Limb (tissue), 2 donors: ENCODE results near the gene TPT1.
"Not testable (repeated sequence)": the region's sequence is repeated elsewhere in the genome, so short reads cannot be mapped to it uniquely, and the experiment has no call there.

ENCODE experiments used
- DNase-seq, 2 donors: peaks; one replicate each; pipeline ENCODE4 v3.0.0-alpha.2; 2016; ENCODE audit errors: extremely low spot score in 2 of 2

TPT1 gene

DNA sequence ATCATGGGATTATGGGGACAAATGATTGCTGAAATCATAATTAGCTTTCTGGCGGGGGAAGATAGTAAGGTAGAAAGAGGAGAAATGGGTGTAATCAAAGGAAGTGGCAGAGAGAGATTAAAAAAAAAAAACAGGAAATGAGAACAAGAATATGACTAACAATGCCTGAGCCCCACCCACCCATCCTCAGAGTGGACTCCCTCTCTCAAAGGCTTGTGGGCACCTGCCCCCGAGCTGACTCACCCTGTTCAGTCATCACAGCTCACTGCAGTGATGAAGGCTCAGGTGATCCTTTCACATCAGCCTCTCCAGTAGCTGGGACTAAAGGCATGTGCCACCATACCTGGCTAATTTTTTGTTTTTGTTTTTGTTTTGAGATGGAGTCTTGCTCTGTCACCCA is 26.4 kb upstream of the TPT1 start:
- DNase-seq: no peak

- DNase-seq: no peak
These were observed 24.5 kb upstream of the TPT1 start for GRCh38 chr13:45365558-45365885.

GRCh38 chr13:45364876-45365557 is 24.0 kb upstream of the TPT1 start:
- no peak for DNase-seq

DNA sequence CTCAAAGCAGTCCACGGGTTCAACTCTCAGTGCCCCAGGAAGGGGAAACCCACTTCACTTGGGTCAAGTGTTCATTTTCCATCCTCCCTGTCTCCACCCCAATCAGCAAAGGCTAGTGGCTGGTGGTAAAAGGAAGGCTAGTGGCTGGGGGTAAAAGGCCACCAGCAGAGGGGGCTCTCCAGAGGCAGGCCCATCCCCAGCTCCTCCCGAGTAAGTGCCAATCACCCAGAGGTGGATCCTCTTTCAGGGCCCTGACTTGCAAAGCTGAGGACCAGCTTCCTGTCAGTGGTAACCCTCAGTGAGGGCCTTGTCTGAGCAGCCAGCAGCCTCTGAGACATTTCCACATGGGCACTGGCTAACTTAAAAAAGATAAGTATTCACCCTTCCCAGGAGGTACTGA is 22.0 kb upstream of the TPT1 start:
- DNase-seq: no peak

- DNase-seq: no peak
These were observed 20.7 kb upstream of the TPT1 start for GRCh38 chr13:45361596-45362206.

GRCh38 chr13:45356966-45357672 is 16.1 kb upstream of the TPT1 start:
- DNase-seq: no peak

DNA sequence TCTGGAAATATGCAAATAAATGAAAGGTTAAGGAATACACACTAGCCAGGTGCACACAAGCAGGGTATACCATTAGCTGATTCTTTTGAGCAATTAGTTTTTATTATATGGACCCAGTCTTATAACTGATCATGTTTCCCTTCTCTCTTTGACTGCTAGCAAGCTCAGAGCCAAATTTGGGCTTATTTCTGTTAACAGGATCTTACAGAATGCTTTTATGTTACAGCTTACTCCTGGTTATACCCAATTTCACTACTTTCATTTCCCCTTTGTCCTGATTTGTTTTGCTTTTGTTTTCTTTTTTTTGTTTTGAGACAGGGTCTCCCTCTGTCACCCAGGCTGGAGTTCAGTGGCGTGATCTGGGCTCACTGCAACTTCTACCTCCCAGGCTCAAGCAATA is 12.9 kb upstream of the TPT1 start:
- DNase-seq: no peak

- DNase-seq: no peak
These were observed 11.0 kb upstream of the TPT1 start for GRCh38 chr13:45352031-45352430.

DNA sequence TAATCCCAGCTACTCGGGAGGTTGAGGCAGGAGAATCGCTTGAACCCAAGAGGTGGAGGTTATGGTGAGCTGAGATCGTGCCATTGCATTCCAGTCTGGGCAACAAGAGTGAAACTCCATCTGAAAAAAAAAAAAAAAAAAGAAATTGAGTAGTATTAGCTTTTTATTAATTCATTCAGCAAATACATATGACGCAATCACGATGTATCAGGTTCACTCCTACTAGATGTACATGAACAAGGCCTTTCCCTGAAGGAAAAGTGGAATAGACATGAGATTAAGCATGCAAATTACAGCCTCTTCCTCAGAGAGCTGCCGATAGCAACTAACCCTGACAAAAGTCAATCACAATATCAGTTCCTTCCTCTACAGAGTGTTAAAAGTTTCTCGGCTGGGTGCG is 9.2 kb upstream of the TPT1 start:
- DNase-seq: no peak

DNA sequence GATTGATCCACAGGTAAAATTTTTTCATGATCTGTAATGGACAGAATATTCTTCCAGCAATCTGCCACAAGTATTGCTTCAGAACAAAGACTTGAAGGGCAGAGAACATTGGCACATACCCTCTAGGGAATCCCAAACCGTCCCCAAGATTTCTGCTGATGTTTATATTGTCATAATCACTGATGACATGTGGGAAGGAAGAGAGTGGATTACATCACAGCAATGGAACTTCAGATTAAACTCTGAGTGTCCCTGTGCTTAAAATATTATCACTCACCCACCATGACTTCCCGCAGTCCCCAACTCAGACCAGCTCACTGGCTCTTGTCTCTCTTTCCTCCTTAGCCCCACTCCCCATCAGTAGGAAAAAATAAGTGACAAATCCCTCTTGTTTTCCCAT is 8.5 kb upstream of the TPT1 start:
- DNase-seq: no peak

GRCh38 chr13:45344064-45344463 is 3.1 kb upstream of the TPT1 start:
- not testable (repeated sequence) for DNase-seq

GRCh38 chr13:45343102-45343501 is 2.1 kb upstream of the TPT1 start:
- DNase-seq: not testable (repeated sequence)

DNA sequence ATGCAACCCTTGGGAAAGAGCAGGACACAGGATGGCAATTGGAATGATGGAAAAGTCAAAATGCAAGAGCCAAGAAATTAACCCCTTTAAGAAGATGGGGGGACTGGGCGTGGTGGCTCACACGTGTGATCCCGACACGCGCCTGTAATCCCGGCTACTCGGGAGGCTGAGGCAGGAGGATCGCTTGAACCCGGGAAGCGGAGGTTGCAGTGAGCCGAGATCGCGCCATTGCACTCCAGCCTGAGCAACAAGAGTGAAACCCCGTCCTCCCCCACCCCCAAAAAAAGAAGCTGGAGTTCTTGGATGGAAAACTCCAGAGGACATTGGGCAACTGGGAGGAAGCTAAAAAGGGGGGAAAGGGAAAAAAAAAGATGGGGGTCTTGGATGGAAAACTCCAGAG is 1.7 kb upstream of the TPT1 start:
- not testable (repeated sequence) for DNase-seq

GRCh38 chr13:45341799-45342500 is 967 bp upstream of the TPT1 start:
- DNase-seq: no peak

DNA sequence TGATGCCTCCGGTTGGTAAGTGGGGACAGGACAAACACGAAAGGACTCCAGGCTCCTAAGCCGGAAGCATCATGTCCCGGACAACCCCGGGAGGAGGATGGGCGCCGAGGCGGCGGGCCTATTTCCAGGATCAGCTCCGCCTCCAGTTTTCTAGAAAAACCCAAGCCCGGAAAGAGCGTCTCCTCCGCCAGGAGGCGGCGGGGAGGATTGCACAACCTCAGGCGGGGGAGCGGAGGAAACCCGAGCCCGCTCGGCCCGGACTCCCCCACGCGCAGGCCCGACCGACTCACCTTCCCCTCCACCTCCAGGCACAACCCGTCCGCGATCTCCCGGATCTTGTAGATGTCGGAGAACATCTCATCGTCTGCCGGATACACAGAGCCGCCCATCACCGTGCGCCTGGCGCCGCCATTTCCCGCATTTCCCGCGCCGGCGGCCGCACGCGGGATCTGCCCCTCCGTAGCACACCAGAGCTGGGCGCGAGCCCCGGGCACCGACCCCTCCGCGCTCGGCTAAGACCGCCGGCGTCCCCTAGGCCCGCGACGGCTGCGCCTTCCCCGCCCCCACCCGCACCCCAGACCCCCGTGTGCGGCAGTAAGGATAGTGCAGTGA is 455 bp downstream of the TPT1 start:
- DNase-seq: peak; percentile 89 to 91

DNA sequence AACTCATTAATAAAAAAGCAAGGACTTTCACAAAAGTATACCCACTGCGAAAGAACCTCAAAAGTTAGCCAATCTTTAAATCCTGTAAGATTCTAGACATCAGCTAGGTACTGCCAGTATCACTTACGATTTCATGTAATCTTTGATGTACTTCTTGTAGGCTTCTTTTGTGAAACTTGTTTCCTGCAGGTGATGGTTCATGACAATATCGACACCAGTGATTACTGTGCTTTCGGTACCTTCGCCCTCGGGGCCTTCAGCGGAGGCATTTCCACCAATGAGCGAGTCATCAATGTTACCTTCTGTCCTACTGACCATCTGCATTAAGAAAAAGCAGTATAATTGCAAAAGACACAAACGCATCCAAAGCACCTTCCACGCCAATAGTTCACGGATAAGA is 1.1 kb downstream of the TPT1 start:
- no peak for DNase-seq

GRCh38 chr13:45339399-45339798 is 1.6 kb downstream of the TPT1 start:
- no peak for DNase-seq

DNA sequence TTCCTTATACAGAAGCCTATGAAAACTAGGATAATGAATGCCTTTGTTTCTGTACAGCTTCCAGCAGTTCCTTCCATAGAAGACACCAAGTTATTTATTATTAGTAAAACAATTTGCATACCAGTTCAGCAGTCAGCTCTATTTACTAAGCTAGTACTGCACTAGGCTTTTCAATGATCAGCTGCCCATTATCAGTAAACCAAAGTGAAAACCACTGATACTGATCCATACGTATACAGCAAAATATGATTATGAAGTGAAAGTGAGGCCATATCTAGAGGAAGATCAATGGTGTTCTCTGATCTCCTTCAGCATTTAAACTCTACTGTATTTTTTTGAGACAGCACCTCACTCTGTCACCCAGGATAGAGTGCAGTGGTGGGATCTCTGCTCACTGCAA is 3.2 kb downstream of the TPT1 start:
- no peak for DNase-seq

GRCh38 chr13:45337395-45337794 is 3.6 kb downstream of the TPT1 start:
- no peak for DNase-seq

DNA sequence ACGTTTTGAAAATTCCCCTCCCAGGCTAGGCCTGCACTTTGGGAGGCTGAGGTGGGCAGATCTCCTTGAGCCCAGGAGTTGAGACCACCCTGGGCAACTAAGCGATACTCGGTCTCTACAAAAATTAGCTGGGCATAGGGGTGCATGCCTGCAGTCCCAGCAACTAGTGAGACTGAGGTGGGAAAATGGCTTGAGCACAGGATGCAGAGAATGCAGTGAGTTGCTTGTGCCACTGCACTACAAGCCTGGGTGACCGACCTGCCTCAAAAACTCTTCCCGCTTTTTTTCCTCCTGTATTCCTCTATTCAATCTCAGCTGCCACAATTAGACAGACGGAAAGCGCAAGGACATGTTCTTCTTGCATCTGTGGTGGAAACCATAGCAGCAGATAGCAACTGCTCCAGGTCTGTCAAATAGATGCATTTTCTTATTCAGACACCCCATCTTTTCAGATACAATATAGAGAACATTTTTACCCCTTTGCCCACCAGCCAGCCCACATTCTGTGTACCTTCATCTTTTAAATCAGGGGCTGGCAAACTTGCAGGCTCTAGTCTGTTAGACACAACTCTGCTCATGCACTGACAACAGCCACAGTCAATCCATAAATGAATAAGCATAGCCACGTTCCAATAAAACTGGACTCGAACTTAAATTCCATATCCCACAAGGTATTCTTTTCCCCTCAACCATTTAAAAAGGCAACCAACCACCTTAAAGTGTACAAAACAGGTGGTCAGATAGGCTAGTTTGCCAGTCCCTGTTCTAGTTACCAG is 4.8 kb downstream of the TPT1 start:
- DNase-seq: no peak

GRCh38 chr13:45335397-45336024 is 5.5 kb downstream of the TPT1 start:
- no peak for DNase-seq
